ENCODE results near the gene ANKEF1. TPM values are rescaled to one million over a fixed set of nuclear protein-coding genes. Genes with fewer than 3 reads are reported as not detected.

ANKEF1 gene
- total and polyA plus RNA-seq, 2 donors (not counting 1 experiment from before 2014, with no cell fraction given), result 1.1 to 3.0 TPM

- no peaks in the 10 kb centered on the region for H3K4me1 ChIP-seq (ENCODE audit: control insufficient read depth in 2 of 2, insufficient read depth in 2 of 2, low read length in 2 of 2)
- H3K4me3 ChIP-seq (ENCODE audit: control extremely low read depth in 1 of 5, extremely low read depth in 1 of 5, insufficient read depth in 1 of 5, low read depth in 2 of 5, low read length in 4 of 5), result no peak overlapping the region
- H3K9ac ChIP-seq (ENCODE audit: low read length), result no peak overlapping the region
- H3K79me2 ChIP-seq (ENCODE audit: control insufficient read depth, insufficient read depth, low read length), result no peaks in the 10 kb centered on the region
- peaks cover 2% of the 10 kb centered on the region for H3K9me3 Mint-ChIP-seq (ENCODE audit: insufficient read depth)
- peaks cover 5% of the 10 kb centered on the region for H3K4me1 Mint-ChIP-seq
- DNase-seq (no peak), ATAC-seq (ENCODE audit: low read depth) (no peak)
- H3K27ac ChIP-seq (ENCODE audit: low read length in 2 of 2), result no peak overlapping the region
- intact Hi-C loops (cut with micrococcal nuclease), result no loop called here
- no peak for TF ChIP-seq EZH2 (IDR thresholded peaks at IDR 0.05; ENCODE audit: borderline replicate concordance, insufficient read depth, low read depth, low read length, poor library complexity, severe bottlenecking)
- TF ChIP-seq CTCF (IDR thresholded peaks at IDR 0.05), result no peak
- WGBS (ENCODE audit: insufficient coverage), result 83% methylated on average over 1 of the region's 4 CpGs
- H3K4me3 Mint-ChIP-seq, result no peak overlapping the region
- H2AFZ ChIP-seq (ENCODE audit: insufficient read depth, low read depth, low read length, poor library complexity, severe bottlenecking), result no peak overlapping the region
- no peak overlapping the region for H3K4me2 ChIP-seq (replicated peaks; ENCODE audit: low read depth, low read length, poor library complexity, severe bottlenecking)
- H3K36me3 ChIP-seq (replicated peaks in 1 of 2; ENCODE audit: control extremely low read depth in 1 of 2, control insufficient read depth in 1 of 2, extremely low read depth in 1 of 2, insufficient read depth in 2 of 2, low read length in 1 of 2), result no peaks in the 10 kb centered on the region
- CTCF ChIA-PET, result interaction anchor here (1.0 kb wide), 1 partner anchor 83 kb away, joined by 3 read pairs; no protein-coding TSS in a partner anchor
- no peaks in the 10 kb centered on the region for H4K20me1 ChIP-seq (ENCODE audit: control insufficient read depth, insufficient read depth, low read length, poor library complexity, severe bottlenecking)
- no peaks in the 10 kb centered on the region for H3K9me3 ChIP-seq (ENCODE audit: control extremely low read depth in 1 of 3, control insufficient read depth in 2 of 3, insufficient read depth in 1 of 3, low read length in 2 of 3)
- H3K27me3 Mint-ChIP-seq, result peaks cover 22% of the 10 kb centered on the region
- H3K27ac Mint-ChIP-seq, result no peak overlapping the region
- POLR2A ChIA-PET, result no interaction called here
- H3K27me3 ChIP-seq (replicated peaks in 1 of 4; ENCODE audit: control extremely low read depth in 1 of 4, control insufficient read depth in 3 of 4, insufficient read depth in 4 of 4, low read length in 3 of 4), result no peaks in the 10 kb centered on the region
These were observed 28.2 kb upstream of the ANKEF1 start for GRCh38 chr20:10006447-10007090.

- intact Hi-C loops (cut with micrococcal nuclease), result no loop called here
- Histone ChIP-seq H3K4me3 (ENCODE audit: control extremely low read depth in 1 of 5, extremely low read depth in 1 of 5, insufficient read depth in 1 of 5, low read depth in 2 of 5, low read length in 4 of 5) (no peak overlapping the region), H3K27ac (ENCODE audit: low read length in 2 of 2) (no peak overlapping the region), H3K27me3 (replicated peaks in 1 of 4; ENCODE audit: control extremely low read depth in 1 of 4, control insufficient read depth in 3 of 4, insufficient read depth in 4 of 4, low read length in 3 of 4) (no peaks in the 10 kb centered on the region), H3K4me1 (ENCODE audit: control insufficient read depth in 2 of 2, insufficient read depth in 2 of 2, low read length in 2 of 2) (no peaks in the 10 kb centered on the region), H4K20me1 (ENCODE audit: control insufficient read depth, insufficient read depth, low read length, poor library complexity, severe bottlenecking) (no peaks in the 10 kb centered on the region), H3K9me3 (ENCODE audit: control extremely low read depth in 1 of 3, control insufficient read depth in 2 of 3, insufficient read depth in 1 of 3, low read length in 2 of 3) (no peaks in the 10 kb centered on the region), H3K4me2 (replicated peaks; ENCODE audit: low read depth, low read length, poor library complexity, severe bottlenecking) (no peak overlapping the region), H3K79me2 (ENCODE audit: control insufficient read depth, insufficient read depth, low read length) (no peaks in the 10 kb centered on the region), H3K9ac (ENCODE audit: low read length) (no peak overlapping the region), H2AFZ (ENCODE audit: insufficient read depth, low read depth, low read length, poor library complexity, severe bottlenecking) (no peak overlapping the region), H3K36me3 (replicated peaks in 1 of 2; ENCODE audit: control extremely low read depth in 1 of 2, control insufficient read depth in 1 of 2, extremely low read depth in 1 of 2, insufficient read depth in 2 of 2, low read length in 1 of 2) (no peaks in the 10 kb centered on the region)
- no CpG with 5 or more reads among the region's 2 CpGs for WGBS (ENCODE audit: insufficient coverage)
- ChIA-PET POLR2A (no interaction called here), CTCF (interaction anchor here (1.0 kb wide), 1 partner anchor 82 kb away, joined by 3 read pairs; no protein-coding TSS in a partner anchor)
- H3K9me3 Mint-ChIP-seq (ENCODE audit: insufficient read depth), result peaks cover 2% of the 10 kb centered on the region
- H3K27me3 Mint-ChIP-seq, result peaks cover 22% of the 10 kb centered on the region
- no peak overlapping the region for H3K4me3 Mint-ChIP-seq
- no peak for ATAC-seq (ENCODE audit: low read depth)
- no peak overlapping the region for H3K27ac Mint-ChIP-seq
- DNase-seq, result no peak
- no peak for TF ChIP-seq CTCF (IDR thresholded peaks at IDR 0.05)
- no peak for TF ChIP-seq EZH2 (IDR thresholded peaks at IDR 0.05; ENCODE audit: borderline replicate concordance, insufficient read depth, low read depth, low read length, poor library complexity, severe bottlenecking)
- H3K4me1 Mint-ChIP-seq, result peaks cover 5% of the 10 kb centered on the region
These were observed 27.6 kb upstream of the ANKEF1 start for GRCh38 chr20:10007158-10007557.
